GM23338 (cell line): ENCODE data around the gene RPS8. TPM values are rescaled to one million over a fixed set of nuclear protein-coding genes. Genes with fewer than 3 reads are reported as not detected.

Experiments used
- ATAC-seq: fragments of 200-7000 bp; cut with Tn5 transposase; 3 replicates; pipeline ENCODE4 v1.9.1; 2020
- DNase-seq: peaks from one replicate; pipeline ENCODE4 v3.0.0-alpha.2; 2015; ENCODE audit warnings: low spot score
- H2AFZ ChIP-seq: fragments of 200-600 bp; sonication (generic); 2 replicates; pipeline ENCODE4 v1.8.0; 2016; ENCODE audit warnings: antibody characterized with exemption, mild to moderate bottlenecking, moderate library complexity
- H3F3A ChIP-seq: fragments of 200-600 bp; sonication (generic); replicated peaks from 2 replicates; pipeline ENCODE4 v1.8.0; 2017; ENCODE audit warnings: antibody characterized with exemption, mixed run types, low read depth
- H3K27ac ChIP-seq: fragments of 200-600 bp; sonication (generic); 2 replicates; pipeline ENCODE4 v1.6.1; 2016; ENCODE audit warnings: low read depth
- H3K27me3 ChIP-seq: fragments of 200-600 bp; sonication (generic); 2 replicates; pipeline ENCODE4 v1.8.0; 2016; ENCODE audit warnings: mild to moderate bottlenecking, mixed run types, moderate library complexity; ENCODE audit not compliant: insufficient read depth
- H3K36me3 ChIP-seq: fragments of 200-600 bp; sonication (generic); 2 replicates; pipeline ENCODE4 v1.8.0; 2016; ENCODE audit warnings: mild to moderate bottlenecking; ENCODE audit not compliant: insufficient read depth
- H3K4me1 ChIP-seq: fragments of 200-600 bp; sonication (generic); 2 replicates; pipeline ENCODE4 v1.8.0; 2016; ENCODE audit warnings: mild to moderate bottlenecking, moderate library complexity; ENCODE audit not compliant: insufficient read depth
- H3K4me2 ChIP-seq: fragments of 200-600 bp; sonication (generic); 2 replicates; pipeline ENCODE4 v1.7.1; 2017; ENCODE audit warnings: mixed run types
- H3K4me3 ChIP-seq: fragments of 200-600 bp; sonication (generic); 2 replicates; pipeline ENCODE4 v1.6.1; 2016; ENCODE audit warnings: mixed run types
- H3K79me2 ChIP-seq: fragments of 200-600 bp; sonication (generic); replicated peaks from 2 replicates; pipeline ENCODE4 v1.8.0; 2017; ENCODE audit warnings: mild to moderate bottlenecking; ENCODE audit not compliant: insufficient read depth
- H3K9me2 ChIP-seq: fragments of 200-600 bp; sonication (generic); 2 replicates; pipeline ENCODE4 v1.8.0; 2017; ENCODE audit not compliant: insufficient read depth
- H4K20me1 ChIP-seq: fragments of 200-600 bp; sonication (generic); replicated peaks from 2 replicates; pipeline ENCODE4 v1.8.0; 2017; ENCODE audit warnings: mild to moderate bottlenecking; ENCODE audit not compliant: insufficient read depth
- H3K27ac Mint-ChIP-seq: 2 replicates; pipeline ENCODE4 v1.8.0; 2020; ENCODE audit warnings: inconsistent platforms, mild to moderate bottlenecking, moderate library complexity, mixed read lengths
- H3K27me3 Mint-ChIP-seq: 3 replicates; pipeline ENCODE4 v1.8.0; 2022; ENCODE audit warnings: low read depth, mild to moderate bottlenecking, moderate library complexity, mixed read lengths, inconsistent platforms; ENCODE audit not compliant: insufficient read depth, poor library complexity
- H3K36me3 Mint-ChIP-seq: 3 replicates; pipeline ENCODE4 v1.8.0; 2021; ENCODE audit warnings: low read depth, mild to moderate bottlenecking, inconsistent platforms, moderate library complexity, mixed read lengths
- H3K4me1 Mint-ChIP-seq: 3 replicates; pipeline ENCODE4 v1.8.0; 2020; ENCODE audit warnings: mild to moderate bottlenecking, inconsistent platforms, mixed read lengths
- H3K4me3 Mint-ChIP-seq: 3 replicates; pipeline ENCODE4 v1.8.0; 2021; ENCODE audit warnings: moderate library complexity, mild to moderate bottlenecking, inconsistent platforms, mixed read lengths
- H3K9me3 Mint-ChIP-seq: 3 replicates; pipeline ENCODE4 v1.8.0; 2020; ENCODE audit warnings: moderate library complexity, mild to moderate bottlenecking, inconsistent platforms, mixed read lengths
- CREB1 ChIP-seq: fragments of 250-450 bp; sonication (Bioruptor Pico); IDR thresholded peaks from 2 replicates; pipeline ENCODE4 v1.5.0; 2020; ENCODE audit warnings: low read depth, mild to moderate bottlenecking, moderate library complexity
- ETS1 ChIP-seq: IDR thresholded peaks from 2 replicates; pipeline ENCODE4 v1.6.1; 2016; ENCODE audit warnings: antibody characterized with exemption
- EZH2phosphoT487 ChIP-seq: fragments of 200-600 bp; sonication (generic); IDR thresholded peaks from one replicate; pipeline ENCODE4 v1.8.1; 2018; ENCODE audit warnings: antibody characterized with exemption; ENCODE audit not compliant: unreplicated experiment
- JUNB ChIP-seq: IDR thresholded peaks from one replicate; pipeline ENCODE4 v1.6.1; 2016; ENCODE audit warnings: antibody characterized with exemption; ENCODE audit not compliant: unreplicated experiment
- NANOG ChIP-seq: IDR thresholded peaks from 2 replicates; pipeline ENCODE4 v1.6.1; 2016; ENCODE audit warnings: antibody characterized with exemption, borderline replicate concordance
- polyA plus RNA-seq: library from polyadenylated mRNA; unstranded; fragments of >200 nt; fragmentation: Nextera tagmentation; extraction: Ambion mirVana; gene quantifications from 2 replicates; pipeline ENCODE4 v1.2.1, GENCODE V29; 2016
- total RNA-seq: library from RNA; depleted of rRNA; stranded (reverse); fragments of >200 nt; shearing (Covaris generic); gene quantifications from 2 replicates; pipeline ENCODE4 v1.2.3, GENCODE V29; 2014
- TF ChIP-seq, protein P1 (sequence below), 2 experiments: fragments of 200-600 bp in 1 of 2; sonication (generic) in 1 of 2; conservative IDR thresholded peaks; 2 replicates each; pipeline versions ENCODE4 v1.5.1 to v1.6.1; 2016 to 2017; ENCODE audit warnings: antibody characterized with exemption in 2 of 2, low read depth in 2 of 2, mild to moderate bottlenecking in 2 of 2, moderate library complexity in 1 of 2

The RPS8 gene
- total and polyA plus RNA-seq, 2 experiments from 2014 or later, result 1,756 to 2,427 TPM

DNA sequence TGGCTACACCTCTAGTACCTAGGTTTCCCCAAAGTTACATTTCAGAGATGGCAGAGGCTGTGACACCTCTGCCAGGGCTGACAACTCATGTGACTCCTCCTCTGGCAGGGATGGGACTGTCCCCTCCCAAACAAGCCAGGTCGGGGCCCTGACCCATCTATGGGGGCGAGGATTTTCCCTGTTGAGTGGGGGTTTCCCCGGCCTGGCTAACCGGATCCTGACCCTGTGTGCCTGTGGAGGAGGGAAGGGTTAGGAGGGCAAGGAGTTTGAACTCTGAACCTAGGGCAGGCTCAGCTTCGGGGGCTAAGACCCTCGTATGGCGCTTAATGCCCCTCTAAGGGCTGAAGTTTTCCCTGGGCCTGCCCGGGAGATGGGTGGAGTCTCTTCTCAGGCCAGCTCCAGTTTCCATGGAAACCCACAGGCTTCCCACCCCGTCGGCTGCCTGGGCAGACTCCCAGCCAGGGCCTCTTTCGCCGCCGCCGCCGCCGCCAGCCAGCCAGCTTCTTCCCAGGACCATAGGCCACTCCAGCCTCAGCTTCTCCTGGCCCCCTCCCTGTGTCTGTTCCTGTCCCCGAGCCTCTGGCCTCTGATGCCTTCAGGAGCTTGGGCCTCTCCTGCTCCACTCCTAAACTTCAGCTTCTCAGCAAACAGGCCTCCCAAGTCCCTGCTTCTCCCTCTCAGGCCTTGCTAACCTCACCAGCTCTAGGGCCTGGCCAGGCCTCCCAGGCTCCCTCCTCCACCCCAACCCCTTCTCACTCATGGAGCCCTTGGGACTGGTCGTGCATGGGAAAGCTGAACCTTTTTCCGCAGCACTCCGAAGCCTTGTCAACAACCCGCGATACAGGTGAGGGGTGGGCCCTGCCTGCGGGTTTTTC, 33.0 kb downstream of the RPS8 start, which contains the start of gene BTBD19:
Gene BTBD19, plus strand, starts transcription at position 461 of the 875 bp plus-strand sequence. Its CDS starts 298 bp downstream, at position 759.
- ATAC-seq, result peak; percentile 54
- no peaks in the 10 kb centered on the region for H3K9me2 ChIP-seq
- no peaks in the 10 kb centered on the region; the same call in 1 of the 2 replicates for H3K36me3 ChIP-seq
- peak within 1 kb of the TSS; percentile 76 for H3K4me2 ChIP-seq
- peaks cover 11% of the 10 kb centered on the region for H3K27me3 ChIP-seq
- peak; percentile 87 for DNase-seq
- Mint-ChIP-seq H3K4me3 (peak within 1 kb of the TSS; percentile 50), H3K27ac (peak within 1 kb of the TSS; percentile 99), H3K4me1 (peaks cover 33% of the 10 kb centered on the region), H3K27me3 (peaks cover 27% of the 10 kb centered on the region), H3K36me3 (peaks cover 27% of the 10 kb centered on the region), H3K9me3 (no peaks in the 10 kb centered on the region)
- peak within 1 kb of the TSS; percentile 93 for H3K27ac ChIP-seq
- H3K4me3 ChIP-seq, result peak within 1 kb of the TSS; percentile 47
- H3K4me1 ChIP-seq, result peaks cover 32% of the 10 kb centered on the region
- H2AFZ ChIP-seq, result no peak within 1 kb of the TSS
- H4K20me1 ChIP-seq, result no peaks in the 10 kb centered on the region
- H3K79me2 ChIP-seq, result no peaks in the 10 kb centered on the region
- no peak for TF ChIP-seq NANOG
- TF ChIP-seq EZH2phosphoT487, result no peak
- TF ChIP-seq JUNB, result no peak
- no peak for TF ChIP-seq ETS1
- peaks cover 6% of the 10 kb centered on the region; the same call in 1 of the 2 replicates for H3F3A ChIP-seq

GRCh38 chr1:44808938-44809917, 33.9 kb downstream of the RPS8 start:
- H3K4me1 ChIP-seq, result peaks cover 35% of the 10 kb centered on the region
- peak overlapping the region; percentile 76 for H3K4me2 ChIP-seq
- ATAC-seq (no peak), DNase-seq (no peak)
- no peaks in the 10 kb centered on the region; the same call in 1 of the 2 replicates for H3K36me3 ChIP-seq
- peak overlapping the region; percentile 47 for H3K4me3 ChIP-seq
- H4K20me1 ChIP-seq, result no peaks in the 10 kb centered on the region
- peaks cover 11% of the 10 kb centered on the region for H3K27me3 ChIP-seq
- no peaks in the 10 kb centered on the region for H3K79me2 ChIP-seq
- TF ChIP-seq CREB1 (CRISPR knock-in tag), result no peak
- TF ChIP-seq, protein P1, sequence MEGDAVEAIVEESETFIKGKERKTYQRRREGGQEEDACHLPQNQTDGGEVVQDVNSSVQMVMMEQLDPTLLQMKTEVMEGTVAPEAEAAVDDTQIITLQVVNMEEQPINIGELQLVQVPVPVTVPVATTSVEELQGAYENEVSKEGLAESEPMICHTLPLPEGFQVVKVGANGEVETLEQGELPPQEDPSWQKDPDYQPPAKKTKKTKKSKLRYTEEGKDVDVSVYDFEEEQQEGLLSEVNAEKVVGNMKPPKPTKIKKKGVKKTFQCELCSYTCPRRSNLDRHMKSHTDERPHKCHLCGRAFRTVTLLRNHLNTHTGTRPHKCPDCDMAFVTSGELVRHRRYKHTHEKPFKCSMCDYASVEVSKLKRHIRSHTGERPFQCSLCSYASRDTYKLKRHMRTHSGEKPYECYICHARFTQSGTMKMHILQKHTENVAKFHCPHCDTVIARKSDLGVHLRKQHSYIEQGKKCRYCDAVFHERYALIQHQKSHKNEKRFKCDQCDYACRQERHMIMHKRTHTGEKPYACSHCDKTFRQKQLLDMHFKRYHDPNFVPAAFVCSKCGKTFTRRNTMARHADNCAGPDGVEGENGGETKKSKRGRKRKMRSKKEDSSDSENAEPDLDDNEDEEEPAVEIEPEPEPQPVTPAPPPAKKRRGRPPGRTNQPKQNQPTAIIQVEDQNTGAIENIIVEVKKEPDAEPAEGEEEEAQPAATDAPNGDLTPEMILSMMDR (conservative IDR thresholded peaks at IDR 0.05; ENCODE audit: low read depth in 2 of 2), result 0 out of 4 replicates have a peak, but pooled peaks of 1 of the 2 experiments have one; percentile 1
- Mint-ChIP-seq H3K9me3 (peaks cover 4% of the 10 kb centered on the region; the same call in 2 of the 3 replicates), H3K27me3 (peaks cover 27% of the 10 kb centered on the region), H3K4me3 (0 out of 3 replicates have a peak overlapping the region, but pooled peaks have one; percentile 16), H3K4me1 (peaks cover 37% of the 10 kb centered on the region), H3K36me3 (peaks cover 23% of the 10 kb centered on the region), H3K27ac (peak overlapping the region; percentile 77; the same call in 1 of the 2 replicates)
- peak overlapping the region; percentile 84; the same call in 1 of the 2 replicates for H3K27ac ChIP-seq
- H3F3A ChIP-seq, result peaks cover 6% of the 10 kb centered on the region; the same call in 1 of the 2 replicates
- no peak overlapping the region for H2AFZ ChIP-seq
- H3K9me2 ChIP-seq, result no peaks in the 10 kb centered on the region
